ENCODE data around the gene LRRTM4.

- TF ChIP-seq BHLHE40 (IDR thresholded peaks at IDR 0.05; ENCODE audit: low read depth, low read length): no peak
- TF ChIP-seq POLR2A (IDR thresholded peaks at IDR 0.05; ENCODE audit: low read length): no peak
Measured at GRCh38 chr2:76977846-76978727, 544.1 kb downstream of the LRRTM4 start.
